Stimulated activated CD8-positive, alpha-beta memory T cell treated with anti-CD3 and anti-CD28 coated beads, Interleukin-4, amount 100 ng/mL, for 4 hours (primary cell): ENCODE measurements around the gene NCK1.
A peak's percentile ranks its signal among the peaks of the same experiment; 100 is the strongest.

ENCODE experiments used
- DNase-seq, 2 donors: peaks; one replicate each; pipeline ENCODE4 v3.0.0-alpha.2; 2020; ENCODE audit warnings: low read depth in 2 of 2, low spot score in 1 of 2

Gene NCK1

DNA sequence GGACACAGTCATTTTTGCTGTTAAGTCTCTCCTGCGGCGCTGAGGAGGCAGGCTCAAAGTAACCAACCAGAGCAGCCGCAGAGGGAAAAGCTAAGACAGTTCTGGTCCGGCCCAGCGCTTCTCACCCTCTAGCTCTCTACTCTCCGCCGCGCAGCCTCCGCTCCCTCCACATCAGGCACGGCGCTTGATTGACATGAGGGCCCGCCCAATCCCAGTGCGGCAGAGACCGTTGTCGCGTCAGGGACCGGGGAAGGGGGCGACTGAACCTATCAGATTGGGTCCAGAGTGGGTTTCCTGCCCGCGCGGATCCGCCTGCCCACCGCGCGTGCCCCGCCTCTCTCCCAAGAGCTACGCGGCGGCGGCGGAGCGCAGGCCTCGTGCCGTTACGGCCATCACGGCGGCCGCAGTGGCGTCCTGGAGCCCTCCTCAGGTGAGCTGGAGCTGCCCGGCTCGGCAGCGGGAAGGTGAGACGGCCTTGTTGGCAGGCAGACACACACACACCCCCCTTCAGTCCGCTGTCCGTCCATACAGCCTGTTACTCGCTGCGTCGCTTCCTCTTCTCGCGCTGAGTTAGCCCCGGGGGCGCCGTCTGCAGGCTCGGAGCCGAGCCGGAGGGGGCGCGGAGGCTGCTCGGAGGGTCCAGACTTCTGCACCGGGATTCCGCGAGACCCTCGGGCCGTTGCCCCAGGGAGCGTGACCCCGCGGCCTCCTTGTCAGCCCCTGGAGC lies at the start of gene NCK1:
Gene NCK1, plus strand, starts transcription at position 319 of the 727 bp plus-strand sequence. CDS start 65,794 bp downstream, outside the sequence.
- DNase-seq: peak; percentile 97

DNA sequence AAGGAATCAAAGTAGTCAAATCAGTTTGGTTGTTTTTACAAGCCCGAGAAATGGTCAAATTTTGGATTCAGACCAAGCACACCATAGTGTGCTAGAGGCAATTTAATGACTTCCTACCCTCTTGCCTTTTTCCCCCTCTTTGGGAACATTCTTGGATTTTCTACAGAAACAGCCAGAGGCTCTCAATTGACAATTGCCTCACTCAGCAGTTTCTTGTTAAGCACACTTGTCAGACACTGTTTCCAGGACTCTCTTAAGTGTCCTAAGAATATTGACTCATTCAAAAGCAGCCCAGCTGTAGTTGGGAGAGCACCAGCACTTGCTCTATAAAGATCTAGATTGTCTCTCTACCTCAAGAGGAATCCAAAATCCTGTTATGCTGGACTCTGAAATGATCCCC lies 44.6 kb upstream of the NCK1 start:
- no peak for DNase-seq

DNA sequence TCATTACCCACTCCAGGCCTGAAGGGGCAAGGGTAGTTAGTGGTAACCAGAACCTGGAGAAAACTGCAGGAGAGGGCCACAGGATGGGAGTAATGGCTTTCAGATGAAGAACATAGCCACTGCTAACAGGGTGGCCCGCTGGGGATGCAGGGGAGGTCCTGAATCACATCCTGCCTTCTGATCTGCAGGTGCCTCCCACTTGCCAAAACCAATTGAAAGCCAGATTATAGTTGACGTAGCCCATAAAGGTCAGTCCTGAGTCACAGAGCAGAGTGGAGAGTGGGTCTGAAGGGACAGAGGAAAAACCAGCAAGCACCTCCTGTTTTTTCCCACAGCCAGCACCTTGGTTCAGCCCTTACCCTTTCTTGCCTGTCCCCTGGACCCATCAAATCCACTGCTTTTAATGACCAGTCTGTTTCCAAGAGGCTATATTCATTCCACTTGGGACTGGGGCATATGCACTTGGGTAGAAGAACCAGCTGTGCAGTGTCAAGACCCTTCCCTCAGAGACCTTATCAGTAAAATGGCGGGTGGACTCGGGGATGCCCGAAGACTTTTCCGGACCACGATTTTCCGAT lies 43.7 kb upstream of the NCK1 start:
- DNase-seq: peak in 1 of 2 donors; percentile 26

DNA sequence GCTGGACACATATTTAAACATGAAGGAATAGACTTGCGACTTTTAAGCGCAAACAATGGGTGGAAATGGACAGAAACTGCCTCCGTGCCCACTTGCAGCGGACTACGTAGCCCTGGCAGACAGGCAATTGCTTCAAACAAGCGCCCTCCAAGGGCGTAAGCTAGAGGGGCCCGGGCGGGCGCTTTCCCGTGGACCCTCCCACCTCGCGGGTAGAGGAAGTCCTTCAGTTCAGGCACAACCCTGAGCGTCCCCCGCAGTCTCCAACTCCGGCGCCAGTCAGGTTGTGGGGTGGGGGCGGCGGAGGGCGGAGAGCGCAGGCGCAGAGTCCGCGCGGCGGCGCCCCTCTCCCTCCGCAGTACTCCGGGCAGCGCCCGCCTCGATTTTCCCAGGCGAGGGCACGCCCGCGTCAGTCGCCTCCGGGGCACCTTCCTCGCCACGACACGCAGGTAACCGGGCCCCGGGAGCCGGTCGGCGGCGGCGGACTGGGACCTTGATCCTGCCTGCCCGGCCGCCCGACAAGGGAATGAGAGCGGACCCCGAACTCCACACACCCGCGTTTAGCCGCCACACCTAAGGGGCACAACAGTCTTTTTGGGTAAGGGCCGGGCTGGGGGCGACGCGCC lies 43.1 kb upstream of the NCK1 start, which contains the start of gene SLC35G2:
Gene SLC35G2, plus strand, starts transcription at position 358 of the 623 bp plus-strand sequence. CDS start 35,335 bp downstream, outside the sequence.
- peak in 1 of 2 donors; percentile 14 for DNase-seq

DNA sequence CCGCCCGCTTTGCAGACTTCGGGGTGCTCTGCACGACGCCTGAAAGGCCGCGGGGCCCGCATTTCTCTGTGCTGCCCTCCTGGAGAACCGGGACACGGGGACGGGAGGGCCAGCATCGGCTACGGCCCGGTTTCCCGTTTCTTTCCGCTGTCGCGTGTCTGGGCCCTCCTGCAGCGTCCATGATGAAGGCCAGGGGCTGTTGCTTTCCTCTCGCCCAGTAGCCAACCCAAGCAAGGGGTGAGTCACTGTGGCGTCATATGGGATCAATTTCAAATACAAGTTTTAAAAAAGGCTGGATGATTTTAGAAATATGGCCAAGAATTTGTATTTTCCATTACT lies 42.6 kb upstream of the NCK1 start:
- no peak for DNase-seq

DNA sequence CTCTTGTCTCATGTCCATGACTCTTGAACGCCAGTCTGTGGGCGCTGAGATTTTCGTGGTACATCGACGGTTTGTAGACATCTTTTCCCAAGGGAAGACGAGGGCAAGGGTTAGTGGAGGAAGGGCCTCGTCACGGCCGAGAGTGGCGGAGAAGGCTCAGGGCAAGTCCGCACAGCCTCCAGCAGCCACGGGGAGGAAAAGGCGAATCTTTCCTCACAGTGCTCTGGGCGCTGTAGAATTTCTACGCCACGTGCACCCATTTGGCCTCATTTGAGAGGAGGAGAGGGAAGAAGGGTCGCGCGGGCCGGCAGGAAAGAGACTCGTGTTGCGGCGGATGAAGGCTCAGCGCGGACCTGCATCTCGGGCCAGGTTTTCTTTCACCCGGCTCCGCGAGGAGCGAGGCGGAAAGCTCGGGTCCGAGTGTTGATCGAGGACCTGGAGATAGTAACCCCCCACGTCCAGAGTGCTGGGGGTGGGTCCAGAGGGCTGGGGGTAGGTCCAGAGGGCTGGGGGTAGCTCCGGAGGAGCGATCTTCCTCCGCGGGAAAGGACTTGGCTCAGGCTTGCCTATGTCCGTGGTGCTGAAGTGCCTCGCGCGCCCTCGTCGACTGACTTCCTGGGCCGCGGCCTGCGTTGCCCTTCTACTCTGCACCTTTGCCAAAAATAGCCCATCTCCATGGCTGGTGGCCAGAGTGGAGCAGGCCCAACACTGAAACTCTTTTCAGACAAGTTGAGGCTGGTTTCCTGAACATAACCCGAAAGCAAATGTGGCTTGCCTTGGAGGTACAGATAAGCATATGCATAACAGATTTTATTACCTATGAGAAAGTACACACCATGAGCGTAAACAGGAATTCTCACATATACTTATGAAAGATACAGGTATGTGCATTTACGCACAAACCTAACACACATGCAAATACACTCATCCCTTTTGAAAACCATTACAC lies 42.0 kb upstream of the NCK1 start:
- no peak for DNase-seq

DNA sequence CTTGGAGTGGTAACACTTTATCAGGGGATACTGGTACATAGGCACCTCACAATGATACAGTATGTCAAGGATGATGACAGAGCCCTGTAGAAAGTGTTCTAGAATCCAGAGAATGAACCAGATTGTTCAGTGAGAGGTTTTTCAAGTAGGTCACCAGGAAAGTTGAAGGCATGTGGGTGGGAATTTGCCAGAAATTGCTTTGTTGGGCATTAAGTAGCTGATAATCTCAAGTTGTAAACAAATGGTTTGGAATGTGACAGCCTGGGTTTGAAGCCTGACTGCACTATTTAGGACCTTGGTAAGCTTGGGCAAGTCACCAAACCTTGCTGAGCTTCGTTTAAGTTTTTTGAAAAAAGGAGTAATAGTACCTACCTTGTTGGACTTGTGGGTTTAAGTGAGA lies 30.5 kb upstream of the NCK1 start:
- DNase-seq: no peak

DNA sequence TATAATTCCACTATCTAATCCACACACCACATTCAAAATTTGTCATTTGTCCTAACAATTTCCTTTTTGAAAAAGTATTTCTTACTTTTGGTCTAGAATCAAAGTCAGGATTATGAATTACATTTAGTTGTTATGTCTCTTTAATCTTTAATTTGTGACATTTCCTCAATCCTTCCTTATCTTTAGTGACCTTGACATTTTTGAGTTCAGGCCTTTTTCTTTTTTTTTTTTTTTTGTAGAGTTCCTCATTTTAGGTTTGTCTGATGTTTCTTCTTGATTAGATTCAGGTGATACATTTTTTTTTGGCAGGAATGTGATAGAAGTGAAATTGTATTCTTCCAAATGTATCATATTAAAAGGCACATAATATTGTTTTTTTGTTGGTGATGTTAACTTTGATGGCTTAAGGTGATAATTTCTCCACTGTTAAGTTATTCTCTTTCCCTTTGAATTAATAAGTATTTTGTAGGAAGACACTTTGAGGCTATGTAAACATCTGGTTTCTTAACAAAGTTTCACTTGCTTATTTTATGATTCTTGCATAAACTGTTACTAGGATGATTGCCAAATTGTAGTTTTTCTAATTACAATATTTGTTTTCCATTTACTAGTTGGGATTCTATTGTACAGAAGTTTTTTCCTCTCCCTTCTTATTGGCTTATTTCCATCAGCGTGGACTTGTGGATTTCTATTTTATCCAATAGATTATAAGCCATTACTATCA lies 26.8 kb upstream of the NCK1 start:
- DNase-seq: no peak

DNA sequence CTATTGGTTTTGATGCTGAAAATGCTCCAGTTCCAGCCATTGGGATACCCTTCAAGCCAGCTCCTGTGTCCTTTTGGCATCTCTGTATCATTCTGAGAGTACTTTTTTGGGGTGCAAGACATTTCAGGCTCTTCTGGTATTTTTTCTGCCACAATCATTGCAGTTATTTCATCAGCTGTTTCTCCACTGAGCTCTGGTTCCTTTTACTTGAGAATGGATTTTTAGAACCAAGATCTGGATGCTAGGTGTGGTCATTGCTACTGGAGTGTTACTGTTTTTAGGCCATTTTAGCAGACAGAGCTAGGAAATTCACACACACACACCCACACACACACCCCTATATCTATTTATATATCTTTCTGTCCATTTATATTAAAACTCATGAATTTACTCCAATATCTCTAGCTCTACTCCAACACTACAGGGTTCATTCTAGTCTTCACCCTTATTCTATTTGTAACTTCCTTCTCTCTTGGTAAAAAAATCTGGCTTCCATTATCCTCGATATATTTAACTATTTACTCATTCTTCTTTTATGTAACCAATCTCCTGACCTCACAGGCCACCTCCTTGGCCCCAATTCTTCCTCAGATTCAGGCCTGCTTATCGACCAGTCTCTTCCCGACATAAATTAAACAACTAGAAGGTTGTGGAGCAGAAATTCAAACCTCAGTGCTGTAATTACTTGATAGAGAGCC lies 26.0 kb upstream of the NCK1 start:
- no peak for DNase-seq

DNA sequence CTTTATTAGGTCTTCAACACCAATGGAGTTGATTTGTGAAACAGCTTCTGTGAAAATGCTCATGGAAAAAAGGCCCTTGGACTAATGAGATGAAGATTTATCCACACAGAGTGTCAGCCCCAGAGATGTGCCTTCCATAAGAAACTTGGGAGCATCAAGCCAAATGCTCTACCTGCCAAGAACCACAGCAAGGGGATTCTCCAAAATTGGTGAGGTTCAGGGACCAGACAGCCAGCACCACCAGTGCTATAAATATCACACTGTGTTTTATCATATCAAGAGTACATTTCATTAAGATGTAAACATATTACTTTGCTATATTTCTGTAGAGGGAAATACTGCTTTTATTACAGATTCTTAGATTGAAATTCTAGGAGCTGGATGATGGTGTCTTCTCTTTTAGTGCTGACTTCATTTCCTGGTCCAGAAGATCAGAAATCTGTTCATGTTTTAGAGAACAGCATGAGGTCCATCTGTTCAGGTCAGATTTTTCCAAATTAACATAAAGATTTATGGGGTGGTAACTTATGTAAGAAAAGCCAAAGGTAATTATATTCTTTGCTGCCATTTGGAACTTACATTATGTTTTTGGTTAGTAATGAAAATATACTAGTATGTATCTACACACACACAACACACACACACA lies 25.4 kb upstream of the NCK1 start:
- no peak for DNase-seq

DNA sequence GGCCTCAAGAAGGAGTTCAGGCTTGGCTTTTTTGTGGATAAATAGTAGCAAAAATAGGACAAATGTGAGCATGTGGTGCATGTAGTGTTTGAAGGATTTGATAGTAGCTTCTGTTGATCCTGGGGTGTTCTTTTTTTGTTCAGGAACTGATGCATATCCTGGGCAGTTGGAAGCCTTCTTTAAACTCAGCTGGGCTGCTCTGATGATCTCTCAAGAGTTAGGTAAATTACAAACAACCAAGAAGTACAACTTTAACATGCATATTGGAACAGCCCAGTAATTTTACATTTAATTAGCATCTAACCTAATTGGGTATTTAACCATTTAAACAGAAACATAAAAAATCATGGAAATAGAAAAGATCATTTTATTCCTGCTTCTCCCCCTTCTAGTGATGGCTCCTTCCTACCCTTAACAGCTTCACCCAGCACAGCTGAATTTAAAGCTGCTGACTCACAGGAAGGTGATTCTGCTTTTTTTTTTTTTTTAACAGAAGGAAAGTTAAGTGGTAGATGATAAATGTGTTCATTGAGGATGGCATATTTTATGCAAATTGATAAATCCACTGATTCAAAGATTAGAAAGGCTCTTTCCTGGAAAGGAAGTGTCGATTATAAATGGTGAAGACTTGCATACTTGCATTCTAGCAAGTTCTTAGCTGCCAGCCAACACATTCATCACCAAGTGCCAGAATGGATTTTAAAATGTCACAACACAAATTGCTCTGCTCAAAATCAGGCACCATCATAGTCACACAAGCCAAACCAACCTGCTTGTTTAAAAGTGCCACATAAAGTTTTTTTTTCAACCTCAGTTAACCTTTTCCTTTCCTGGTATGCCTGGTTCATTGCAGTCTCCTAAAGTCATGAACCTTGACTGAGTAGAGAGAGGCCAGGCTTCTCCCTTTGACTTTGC lies 23.1 kb upstream of the NCK1 start:
- DNase-seq: no peak

DNA sequence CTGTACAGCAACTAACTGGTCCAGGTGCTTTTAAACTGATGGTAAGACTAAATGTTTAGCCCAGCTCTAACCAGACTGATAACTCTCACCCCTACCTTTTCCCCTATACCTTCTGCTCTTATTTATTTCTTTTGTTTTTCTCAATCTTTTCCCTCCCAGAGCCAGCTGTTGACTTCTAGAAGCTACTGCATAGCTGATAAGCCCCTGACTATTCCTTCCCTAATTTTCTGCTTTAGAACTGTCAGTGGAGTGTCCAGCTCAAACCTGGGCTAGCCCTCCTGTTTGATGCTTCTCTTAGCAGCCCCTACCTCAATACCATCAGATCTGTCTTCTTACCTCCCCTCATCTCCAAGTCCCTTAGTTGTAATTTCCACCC lies 22.5 kb upstream of the NCK1 start:
- no peak for DNase-seq

DNA sequence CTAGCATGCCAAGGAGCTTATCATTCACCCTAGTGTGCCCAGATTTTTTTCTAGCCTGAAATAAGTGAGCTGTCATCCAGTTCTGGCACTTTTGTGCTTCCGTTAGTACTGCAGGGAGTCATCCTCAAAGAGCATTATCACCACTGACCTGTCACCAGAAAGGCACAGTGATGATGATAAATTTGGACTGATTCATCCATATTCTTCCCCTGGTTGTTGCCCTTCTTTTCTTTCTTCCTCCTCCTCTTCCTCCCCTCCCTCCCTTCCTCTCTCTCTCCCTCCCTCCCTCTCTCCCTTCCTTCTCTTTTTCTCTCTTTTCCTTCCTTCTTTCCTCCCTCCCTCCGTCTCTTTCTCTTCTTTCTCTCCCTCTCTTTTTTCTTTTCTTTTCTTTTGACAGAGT lies 21.8 kb upstream of the NCK1 start:
- no peak for DNase-seq

DNA sequence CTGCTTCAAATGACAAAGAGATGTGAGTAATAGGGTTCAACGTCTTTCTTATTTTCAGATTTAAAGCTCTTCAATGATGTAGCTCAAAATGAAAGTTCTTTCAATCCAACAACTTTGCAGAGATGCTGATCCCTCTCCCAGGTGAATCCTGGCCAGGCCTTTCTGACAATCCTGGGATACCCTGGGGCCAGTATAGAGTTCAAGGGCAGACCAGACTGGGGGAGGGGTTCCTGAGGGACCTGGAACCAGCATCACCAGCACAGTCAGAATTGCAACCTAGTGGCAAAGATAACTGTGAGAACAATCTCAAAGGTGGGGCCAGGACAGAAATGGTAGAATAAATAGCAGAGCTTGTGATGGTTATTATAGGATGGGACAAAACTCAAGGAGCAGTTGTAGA lies 19.7 kb upstream of the NCK1 start:
- no peak for DNase-seq

DNA sequence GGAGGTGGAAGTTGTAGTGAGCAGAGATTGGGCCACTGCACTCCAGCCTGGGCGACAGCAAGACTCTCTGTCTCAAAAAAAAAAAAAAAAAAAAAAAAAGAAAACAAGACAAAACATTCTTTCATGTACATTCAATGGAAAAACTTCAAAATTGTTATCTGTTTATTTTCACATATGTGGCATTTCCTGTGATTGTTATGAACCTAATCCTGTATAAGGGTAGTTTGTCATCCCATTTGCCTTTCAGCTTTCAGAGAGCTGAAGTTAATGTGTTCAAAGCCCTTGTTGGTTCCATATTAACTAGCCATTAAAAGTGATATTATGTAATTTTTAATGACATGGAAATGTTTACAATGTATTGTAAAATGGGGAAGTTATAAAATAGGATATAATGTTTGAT lies 17.3 kb upstream of the NCK1 start:
- DNase-seq: no peak

DNA sequence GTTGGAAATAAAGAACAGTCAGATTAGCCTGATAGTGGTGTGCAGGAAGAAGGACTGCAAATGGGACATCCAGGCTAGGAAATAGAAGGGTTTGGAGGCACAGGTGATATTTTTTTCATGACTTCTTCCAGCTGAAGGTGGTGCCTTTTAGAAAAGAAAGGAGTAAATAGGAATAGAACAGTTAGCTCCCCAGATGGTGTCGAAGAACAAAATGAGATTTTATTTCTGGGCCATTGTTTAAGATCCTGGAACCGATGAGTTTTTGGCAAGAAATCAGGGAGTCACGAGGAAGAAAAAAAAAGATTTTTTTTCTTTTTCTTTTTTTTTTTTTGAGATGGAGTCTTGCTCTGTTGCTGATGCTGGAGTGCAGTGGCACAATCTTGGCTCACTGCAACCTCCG lies 9.8 kb upstream of the NCK1 start:
- DNase-seq: no peak

DNA sequence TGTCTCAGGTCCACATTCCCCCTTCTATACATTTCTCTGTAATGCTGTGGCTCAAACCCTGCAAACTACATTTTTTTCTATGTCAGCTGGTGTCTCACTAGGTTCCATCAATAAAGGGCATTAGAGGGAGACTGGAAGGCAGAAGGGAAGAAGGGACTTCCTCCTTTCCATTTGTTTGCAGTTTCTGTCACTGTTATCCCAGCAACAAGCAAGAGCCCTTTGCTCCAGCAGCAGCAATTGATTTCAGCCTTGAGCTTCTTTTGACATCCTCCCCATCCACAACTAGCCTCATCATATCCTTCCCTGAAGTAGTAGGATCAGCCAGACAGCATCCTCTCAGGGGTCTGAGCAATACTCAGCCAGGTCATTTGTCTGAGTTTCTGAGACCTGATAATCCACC lies 5.3 kb upstream of the NCK1 start:
- no peak for DNase-seq

DNA sequence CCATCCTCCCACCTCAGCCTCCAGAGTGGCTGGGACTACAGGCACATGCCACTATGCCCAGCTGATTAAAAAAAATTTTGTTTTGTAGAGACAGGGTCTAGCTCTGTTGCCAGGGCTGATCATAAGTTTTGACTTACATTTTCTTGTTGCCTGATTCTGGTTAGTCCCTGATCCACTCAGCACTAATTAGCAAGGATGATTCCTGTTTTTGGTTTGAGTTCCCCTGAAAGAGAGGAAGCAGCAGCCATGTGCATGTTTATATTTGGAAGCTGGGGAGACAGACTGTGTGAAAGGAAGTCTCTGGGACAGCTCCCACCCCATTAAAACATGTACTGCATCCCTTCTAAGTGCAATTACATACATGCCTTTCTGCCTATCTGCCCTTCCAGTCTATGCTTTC lies 3.6 kb upstream of the NCK1 start:
- DNase-seq: no peak

DNA sequence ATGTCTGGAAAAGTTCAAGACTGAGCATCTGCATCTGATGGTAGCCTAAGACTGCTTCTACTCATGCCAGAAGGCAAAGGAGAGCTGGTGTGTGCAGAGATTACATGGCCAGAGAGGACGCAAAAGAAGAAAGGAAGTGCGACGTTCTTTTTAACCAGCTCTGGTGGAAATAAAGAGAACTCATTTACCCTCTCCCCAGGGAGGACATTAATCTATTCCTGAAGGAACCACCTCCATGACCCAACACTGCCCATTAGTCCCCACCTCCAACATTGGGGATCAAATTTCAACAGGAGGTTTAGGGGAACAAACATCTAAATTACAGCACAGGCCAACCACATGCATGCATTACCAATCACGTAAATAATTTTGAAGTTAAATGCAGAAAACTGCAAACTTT lies 1.5 kb upstream of the NCK1 start:
- DNase-seq: no peak
